ENCODE results near the gene ZNF107.
"Not testable (repeated sequence)": the region's sequence is repeated elsewhere in the genome, so short reads cannot be mapped to it uniquely, and the experiment has no call there.

ZNF107 gene

DNA sequence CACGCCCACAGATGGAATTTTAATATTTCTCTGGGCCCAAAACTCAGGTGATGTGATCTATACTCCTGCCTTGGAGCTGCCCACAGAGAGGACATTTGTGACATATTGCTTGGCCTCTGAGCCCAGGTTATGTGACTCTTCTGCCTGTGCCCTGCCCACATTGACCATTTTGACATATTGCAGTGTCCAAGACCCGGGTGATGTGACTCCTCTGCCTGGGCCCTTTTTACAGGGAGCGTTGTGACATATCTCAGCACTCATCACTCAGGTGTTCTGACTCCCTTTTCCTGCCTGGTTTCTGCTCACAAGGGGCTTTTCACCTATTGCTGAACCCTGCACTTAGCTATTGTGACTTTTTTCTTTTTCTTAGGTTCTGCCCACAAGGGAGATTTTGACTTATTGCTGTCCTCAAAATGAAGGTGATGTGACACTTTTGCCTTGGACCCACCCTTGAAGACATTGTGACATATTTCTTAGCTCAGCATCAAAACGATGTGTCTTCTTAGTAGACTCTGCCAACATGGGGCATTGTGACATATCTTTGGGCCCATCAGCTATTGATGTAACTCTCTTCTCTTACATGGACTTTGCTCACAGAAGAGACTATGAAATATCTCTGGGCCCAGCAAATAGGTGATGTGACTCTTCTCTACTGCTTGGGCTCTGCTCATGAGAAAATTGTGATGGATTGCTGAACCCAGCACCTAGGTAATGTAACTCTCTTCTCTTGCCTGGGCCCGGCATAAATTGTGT, 11.0 kb upstream of the ZNF107 start:
- DNase-seq (ENCODE audit: low spot score) = no peak
- TF ChIP-seq, protein P1, sequence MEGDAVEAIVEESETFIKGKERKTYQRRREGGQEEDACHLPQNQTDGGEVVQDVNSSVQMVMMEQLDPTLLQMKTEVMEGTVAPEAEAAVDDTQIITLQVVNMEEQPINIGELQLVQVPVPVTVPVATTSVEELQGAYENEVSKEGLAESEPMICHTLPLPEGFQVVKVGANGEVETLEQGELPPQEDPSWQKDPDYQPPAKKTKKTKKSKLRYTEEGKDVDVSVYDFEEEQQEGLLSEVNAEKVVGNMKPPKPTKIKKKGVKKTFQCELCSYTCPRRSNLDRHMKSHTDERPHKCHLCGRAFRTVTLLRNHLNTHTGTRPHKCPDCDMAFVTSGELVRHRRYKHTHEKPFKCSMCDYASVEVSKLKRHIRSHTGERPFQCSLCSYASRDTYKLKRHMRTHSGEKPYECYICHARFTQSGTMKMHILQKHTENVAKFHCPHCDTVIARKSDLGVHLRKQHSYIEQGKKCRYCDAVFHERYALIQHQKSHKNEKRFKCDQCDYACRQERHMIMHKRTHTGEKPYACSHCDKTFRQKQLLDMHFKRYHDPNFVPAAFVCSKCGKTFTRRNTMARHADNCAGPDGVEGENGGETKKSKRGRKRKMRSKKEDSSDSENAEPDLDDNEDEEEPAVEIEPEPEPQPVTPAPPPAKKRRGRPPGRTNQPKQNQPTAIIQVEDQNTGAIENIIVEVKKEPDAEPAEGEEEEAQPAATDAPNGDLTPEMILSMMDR (IDR thresholded peaks at IDR 0.05; ENCODE audit: borderline replicate concordance, control extremely low read depth, extremely low read depth, insufficient read depth, missing control alignments) = no peak
- in situ Hi-C loops (cut with MboI; ENCODE audit: low sequenced_read_pairs, unreplicated experiment) = no loop called here

DNA sequence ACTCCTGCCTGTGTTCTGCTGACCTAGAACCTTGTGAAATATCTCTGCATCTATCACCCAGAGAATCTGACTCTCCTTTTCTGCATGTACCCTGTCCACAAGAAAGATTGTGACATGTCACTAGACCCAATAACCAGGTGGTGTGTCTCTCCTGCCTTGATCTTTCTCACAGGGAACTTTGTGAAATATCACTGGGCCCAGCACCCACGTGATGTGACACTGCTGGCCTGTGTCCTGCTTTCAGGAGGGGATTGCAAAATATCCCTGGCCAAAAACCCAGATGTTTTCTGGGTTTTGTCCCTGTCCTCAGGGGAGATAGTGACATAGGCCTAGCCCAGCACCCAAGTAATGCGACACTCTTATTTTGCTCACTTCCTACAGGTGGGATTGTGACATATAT, 10.1 kb upstream of the ZNF107 start:
- in situ Hi-C loops (cut with MboI; ENCODE audit: low sequenced_read_pairs, unreplicated experiment) = no loop called here
- DNase-seq (ENCODE audit: low spot score) = no peak
- TF ChIP-seq, protein P1 (IDR thresholded peaks at IDR 0.05; ENCODE audit: borderline replicate concordance, control extremely low read depth, extremely low read depth, insufficient read depth, missing control alignments) = no peak

DNA sequence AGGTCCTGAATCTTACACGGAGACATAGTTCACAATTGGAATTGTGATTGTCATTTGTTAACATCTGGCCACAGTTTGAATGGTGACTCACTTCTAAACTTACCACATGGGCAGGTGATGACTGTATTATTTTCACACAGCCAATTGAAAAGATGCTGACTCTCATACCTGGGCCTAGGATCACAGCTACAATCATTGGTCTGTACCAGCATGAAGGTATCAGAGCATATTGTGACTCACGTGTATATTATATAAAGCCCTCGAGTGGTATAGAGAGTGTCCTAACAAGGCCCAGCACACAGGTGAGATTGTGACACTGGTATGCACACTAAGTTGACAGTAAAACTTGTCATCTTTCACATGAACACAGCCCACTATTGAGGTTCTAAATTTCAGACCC, 9.4 kb upstream of the ZNF107 start:
- in situ Hi-C loops (cut with MboI; ENCODE audit: low sequenced_read_pairs, unreplicated experiment) = no loop called here
- TF ChIP-seq, protein P1 (IDR thresholded peaks at IDR 0.05; ENCODE audit: borderline replicate concordance, control extremely low read depth, extremely low read depth, insufficient read depth, missing control alignments) = no peak

DNA sequence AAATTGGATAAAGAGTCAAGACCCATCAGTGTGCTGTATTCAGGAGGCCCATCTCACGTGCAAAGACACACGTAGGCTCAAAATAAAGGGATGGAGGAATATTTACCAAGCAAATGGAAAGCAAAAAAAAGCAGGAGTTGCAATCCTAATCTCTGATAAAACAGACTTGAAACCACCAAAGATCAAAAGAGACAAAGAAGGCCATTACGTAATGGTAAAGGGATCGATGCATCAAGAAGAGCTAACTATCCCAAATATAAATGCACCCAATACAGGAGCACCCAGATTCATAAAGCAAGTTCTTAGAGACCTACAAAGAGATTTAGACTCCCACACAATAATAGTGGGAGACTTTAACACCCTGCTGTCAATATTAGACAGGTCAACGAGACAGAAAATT, 3.8 kb upstream of the ZNF107 start:
- in situ Hi-C loops (cut with MboI; ENCODE audit: low sequenced_read_pairs, unreplicated experiment); DNase-seq (ENCODE audit: low spot score): not testable (repeated sequence)

More for the DNA sequence above, 9.4 kb upstream of the ZNF107 start:
- no peak for DNase-seq (ENCODE audit: low spot score)

DNA sequence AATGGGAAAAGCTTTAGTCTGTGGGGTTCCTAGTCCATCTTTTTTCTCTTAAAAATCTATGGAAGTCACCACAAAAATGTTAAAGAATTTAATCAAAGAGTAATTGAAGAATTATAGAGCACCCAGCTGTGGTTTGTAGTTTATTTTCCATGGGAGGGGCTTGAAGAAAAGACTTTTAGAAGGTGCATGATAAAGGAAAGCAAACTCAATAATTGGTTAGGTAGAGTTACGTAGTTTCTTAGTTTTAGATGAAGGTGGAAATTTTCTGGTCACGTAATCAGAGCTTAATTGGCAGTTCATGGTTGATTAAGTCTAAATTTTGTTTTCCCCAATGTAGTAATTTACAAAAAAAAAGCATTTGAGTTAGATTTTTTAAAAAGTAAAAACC, 724 bp downstream of the ZNF107 start:
- TF ChIP-seq, protein P1 (IDR thresholded peaks at IDR 0.05; ENCODE audit: borderline replicate concordance, control extremely low read depth, extremely low read depth, insufficient read depth, missing control alignments) = no peak
- DNase-seq (ENCODE audit: low spot score) = no peak
- in situ Hi-C loops (cut with MboI; ENCODE audit: low sequenced_read_pairs, unreplicated experiment) = no loop called here

DNA sequence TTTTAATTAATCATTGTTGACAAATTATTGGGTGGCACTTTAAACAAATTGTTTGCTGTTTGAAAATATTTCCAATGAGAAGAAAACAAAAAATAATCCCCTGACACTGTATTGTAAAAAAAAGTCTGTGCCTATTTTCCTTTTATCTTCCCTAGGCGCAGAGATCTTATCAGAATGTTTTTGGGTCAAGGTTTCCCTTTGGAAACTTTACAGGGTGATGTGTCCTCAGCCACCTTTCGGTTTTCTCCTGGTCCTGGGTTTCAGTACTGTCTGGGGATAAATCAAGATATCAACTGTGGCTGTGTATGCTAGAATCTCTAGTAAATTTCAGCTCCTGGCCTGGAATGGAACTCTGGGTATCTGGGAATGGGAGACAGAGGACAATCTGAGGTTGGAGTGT, 1.4 kb downstream of the ZNF107 start:
- in situ Hi-C loops (cut with MboI; ENCODE audit: low sequenced_read_pairs, unreplicated experiment) = no loop called here
- TF ChIP-seq, protein P1 (IDR thresholded peaks at IDR 0.05; ENCODE audit: borderline replicate concordance, control extremely low read depth, extremely low read depth, insufficient read depth, missing control alignments) = no peak

DNA sequence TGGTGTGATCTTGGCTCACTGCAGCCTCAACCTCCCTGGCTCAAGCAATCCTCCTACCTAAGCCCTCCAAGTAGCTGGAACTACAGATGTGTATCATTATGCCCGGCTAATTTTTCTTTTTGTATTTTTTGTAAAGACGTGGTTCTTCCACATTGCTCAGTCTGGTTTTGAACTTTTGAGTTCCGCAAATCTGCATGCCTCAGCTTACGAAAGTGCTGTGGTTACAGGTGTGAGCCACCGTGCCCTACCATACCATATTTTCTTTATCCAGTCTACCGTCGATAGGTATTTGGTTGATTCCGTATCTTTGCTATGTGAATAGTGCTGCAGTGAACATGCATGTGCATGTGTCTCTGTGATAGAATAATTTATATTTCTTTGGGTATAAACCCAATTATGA, 6.5 kb downstream of the ZNF107 start:
- TF ChIP-seq, protein P1 (IDR thresholded peaks at IDR 0.05; ENCODE audit: borderline replicate concordance, control extremely low read depth, extremely low read depth, insufficient read depth, missing control alignments) = no peak
- in situ Hi-C loops (cut with MboI; ENCODE audit: low sequenced_read_pairs, unreplicated experiment) = no loop called here
- DNase-seq (ENCODE audit: low spot score) = no peak

More for the DNA sequence above, 1.4 kb downstream of the ZNF107 start:
- DNase-seq (ENCODE audit: low spot score) = no peak

All from GM13976 (cell line).